GM19397 (cell line): ENCODE measurements around the gene OLA1.
A peak's percentile ranks its signal among the peaks of the same experiment; 100 is the strongest.

Experiments used
- ATAC-seq: cut with Tn5 transposase; IDR thresholded peaks from one replicate; pipeline ENCODE4 v1.9.1; 2021; ENCODE audit warnings: mild to moderate bottlenecking, moderate library complexity; ENCODE audit not compliant: unreplicated experiment

OLA1 gene

DNA sequence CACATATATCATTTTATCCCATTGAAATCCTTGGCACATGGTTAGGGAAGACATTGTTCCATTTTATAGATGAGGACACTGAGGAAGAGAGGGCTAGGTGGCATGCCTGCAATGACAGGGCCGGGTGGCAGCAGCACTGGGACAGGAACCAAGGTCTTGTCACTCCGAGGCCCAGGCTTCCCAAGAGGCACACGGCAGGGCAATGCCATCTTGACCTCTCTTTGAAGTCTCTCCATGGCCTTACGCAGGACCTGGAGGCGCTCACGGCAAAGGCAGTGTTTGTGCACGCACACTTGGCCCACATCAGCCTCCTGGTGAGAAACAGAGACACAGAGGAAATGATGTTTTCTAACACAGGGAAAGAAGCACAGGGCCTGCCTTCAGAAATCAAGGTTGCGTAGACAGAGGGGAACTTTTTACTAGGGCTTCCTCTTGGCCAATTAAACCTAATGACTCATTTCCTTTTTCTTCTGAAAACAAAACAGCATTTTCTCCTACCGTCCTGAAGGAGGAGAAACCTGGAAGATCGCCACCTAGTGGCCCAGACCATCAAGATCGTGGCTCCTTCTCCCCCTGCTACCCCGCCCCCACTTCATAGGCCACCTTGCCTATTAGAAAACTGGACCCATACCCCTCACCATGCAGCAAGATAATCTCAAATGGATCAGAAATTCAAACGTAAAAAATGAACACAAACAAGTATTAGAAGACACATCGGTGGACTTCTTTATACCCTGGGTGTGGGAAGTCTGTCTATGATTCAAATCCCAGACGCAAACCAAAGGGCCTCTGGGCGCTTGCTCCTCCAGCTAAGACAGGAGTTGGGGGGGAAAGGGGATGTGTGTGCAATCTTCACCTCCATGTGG, 208.5 kb downstream of the OLA1 start:
- ATAC-seq = peak; percentile 88

DNA sequence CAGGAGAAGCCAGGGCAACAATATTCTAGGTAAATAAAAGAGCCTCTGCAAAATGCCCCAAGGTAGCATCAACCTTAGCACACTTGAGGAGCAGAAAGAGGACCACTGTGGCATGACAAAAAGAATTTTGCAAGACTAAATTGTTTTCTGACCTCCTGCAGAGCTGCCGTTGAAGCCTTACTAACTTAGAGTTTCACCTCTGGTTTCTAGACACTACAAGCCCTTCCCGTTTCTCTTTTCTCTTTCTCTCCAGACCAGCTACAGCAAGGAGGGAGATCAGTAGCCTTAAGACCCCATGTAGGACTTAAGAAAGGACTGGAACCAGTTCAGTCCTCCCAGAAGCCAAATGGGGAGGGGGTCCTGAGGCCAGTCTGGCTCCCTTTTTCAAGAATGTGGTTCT, 209.9 kb downstream of the OLA1 start:
- ATAC-seq = no peak

DNA sequence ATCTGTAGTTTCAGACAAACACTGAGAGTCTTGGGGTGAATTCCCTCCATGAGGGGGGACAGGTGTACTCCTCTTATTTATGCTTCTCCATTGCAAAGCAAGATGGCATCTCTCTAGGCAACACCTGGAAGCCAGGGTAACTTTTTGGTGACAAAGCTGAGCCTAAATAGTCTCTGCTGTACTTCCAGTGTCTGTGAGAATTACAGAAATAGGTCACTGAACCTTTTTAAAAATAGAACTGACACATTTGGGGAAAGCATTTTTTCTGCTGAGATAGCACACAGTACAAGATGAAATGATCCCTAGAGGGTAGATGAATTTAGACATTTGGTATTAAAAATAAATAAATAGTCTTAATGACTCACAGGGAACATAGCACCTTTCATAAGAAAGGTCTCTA, 211.5 kb downstream of the OLA1 start:
- no peak for ATAC-seq

DNA sequence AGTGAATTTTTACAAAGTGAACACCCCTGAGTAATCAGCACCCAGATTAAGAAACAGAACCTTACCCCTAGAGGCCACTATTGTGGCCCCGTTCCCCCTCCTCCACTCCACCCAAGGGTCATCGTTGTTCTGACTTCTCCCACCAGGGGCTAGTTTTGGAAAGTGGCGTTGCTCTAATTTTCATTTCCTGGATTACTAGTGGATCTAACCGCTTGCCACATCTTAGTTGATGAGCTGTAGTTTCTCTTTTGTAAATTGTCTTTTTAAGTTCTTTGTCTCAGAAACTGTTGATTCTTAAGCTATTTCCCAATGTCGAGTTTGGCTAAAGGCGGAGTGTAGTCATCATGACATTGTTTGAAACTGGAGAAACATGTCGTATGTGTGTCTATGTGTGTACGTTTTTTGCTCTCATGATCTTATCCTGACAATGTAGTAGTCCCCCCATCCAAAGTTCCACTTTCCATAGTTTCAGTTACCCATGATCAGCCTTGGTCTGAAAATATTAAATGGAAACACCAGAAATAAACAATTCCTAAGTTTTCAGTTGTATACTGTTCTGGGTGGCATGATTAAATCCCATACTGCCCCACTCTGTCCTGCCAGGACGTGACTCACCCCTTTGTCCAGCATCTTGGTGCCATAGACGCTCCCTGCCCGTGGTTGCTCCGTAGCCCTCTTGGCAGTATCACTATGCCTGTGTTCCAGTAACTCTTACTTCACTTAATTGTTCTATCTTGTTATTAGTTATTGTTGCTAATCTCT, 212.2 kb downstream of the OLA1 start:
- ATAC-seq = no peak

DNA sequence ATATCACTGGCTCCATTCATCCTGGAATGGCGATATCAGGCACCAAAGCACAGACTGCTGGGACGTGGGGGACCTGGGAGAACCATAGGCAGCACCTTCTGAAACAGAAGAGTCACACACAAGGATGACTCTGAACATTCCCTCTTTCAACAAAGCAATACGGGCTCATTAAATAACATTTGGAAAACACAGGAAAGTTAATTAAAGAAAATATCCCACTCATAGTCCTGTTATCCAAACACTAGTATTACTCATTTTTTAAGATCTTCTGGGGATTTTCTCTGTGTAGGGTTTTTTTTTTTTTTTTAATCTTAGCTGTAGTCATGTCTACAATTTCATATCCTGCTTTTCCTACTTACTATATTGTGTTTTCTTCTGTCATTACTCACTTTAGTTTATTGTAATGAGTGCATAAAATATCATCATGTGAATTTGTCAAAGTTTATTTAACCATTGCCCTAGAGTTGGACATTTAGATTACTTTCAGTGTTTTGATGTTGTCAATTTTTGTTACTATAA, 213.2 kb downstream of the OLA1 start:
- ATAC-seq = no peak

GRCh38 chr2:174033163-174033550, 215.2 kb downstream of the OLA1 start:
- no peak for ATAC-seq

GRCh38 chr2:174031226-174031625, 217.1 kb downstream of the OLA1 start:
- ATAC-seq = no peak

DNA sequence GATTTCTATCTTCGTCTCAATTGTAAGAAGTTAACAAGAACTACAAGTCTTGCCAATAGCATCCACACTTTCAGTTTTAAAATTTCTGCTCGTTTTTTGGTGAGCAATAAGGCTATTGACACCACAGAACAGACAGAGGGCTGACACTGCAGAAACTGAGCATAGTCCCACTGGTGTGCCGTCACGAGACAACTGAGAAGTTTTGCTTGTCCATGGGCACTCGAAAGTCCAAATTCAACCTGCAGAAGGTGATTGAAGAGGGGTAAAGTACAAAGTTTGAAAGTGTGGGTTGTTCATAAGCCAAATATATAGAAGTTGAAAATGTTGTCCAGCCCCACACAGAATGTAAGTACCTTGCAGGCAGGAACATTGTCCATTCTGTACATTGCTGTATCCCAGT, 219.4 kb downstream of the OLA1 start:
- no peak for ATAC-seq

DNA sequence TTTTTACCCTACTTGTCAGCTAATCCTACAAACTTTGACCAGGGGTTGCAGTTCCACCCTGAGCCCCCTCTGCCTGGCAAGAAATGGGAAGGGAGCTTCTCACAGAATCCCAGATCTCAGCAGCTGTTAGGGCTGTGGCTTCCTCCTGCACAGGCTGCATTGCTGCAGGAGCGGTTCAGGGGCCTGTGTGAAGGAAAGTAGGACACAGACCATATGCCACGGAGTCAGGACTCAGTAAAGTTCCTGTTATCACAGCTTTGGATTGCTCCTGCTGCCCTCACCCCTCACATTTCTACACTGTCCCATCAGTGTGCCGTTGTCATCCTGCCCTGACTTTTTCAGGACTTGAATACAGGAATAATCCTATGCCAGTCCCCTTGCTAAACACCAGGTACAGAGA, 220.4 kb downstream of the OLA1 start:
- no peak for ATAC-seq

GRCh38 chr2:174026122-174026845, 222.0 kb downstream of the OLA1 start:
- ATAC-seq = no peak

DNA sequence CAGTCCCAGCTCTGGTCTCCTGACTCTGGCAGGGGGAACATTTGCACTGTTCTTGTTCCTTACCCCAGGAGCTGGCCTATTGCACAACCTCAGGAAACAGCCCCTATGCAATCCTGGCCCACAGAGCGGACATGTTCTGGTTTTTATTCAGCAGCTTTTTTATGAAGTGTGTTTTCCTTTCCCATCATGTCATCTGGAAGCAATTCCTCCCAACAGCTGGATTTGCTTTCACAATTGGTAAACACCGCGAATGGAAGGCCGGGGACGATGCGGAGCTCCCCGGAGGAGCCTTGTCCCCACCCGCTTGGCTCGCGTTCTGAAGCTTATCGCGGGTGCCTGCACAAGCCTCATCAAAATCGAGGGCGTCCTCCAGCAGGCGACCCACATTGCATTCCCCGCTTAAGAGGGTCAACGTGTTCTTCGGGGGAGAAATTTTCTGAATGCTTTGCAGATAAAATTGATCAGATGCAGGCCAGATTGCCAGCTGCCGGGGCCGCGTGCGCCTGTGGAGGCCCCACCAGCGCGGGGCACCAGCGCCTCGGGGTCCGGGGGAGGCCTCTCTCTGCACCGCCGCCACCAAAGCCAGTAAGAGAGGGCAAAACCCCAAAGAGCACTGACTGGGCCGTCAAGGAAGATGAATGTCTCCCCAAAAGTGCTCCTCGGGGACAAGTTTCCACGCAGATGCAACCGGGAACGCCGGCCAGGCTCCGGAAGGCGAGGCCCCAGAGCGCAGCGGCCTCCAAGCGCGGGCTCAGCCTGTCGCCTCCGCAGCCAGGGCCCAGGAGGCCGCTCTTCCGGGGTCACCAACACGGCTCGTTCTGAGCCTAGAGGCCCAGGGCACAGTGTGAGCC, 222.8 kb downstream of the OLA1 start:
- ATAC-seq = no peak

DNA sequence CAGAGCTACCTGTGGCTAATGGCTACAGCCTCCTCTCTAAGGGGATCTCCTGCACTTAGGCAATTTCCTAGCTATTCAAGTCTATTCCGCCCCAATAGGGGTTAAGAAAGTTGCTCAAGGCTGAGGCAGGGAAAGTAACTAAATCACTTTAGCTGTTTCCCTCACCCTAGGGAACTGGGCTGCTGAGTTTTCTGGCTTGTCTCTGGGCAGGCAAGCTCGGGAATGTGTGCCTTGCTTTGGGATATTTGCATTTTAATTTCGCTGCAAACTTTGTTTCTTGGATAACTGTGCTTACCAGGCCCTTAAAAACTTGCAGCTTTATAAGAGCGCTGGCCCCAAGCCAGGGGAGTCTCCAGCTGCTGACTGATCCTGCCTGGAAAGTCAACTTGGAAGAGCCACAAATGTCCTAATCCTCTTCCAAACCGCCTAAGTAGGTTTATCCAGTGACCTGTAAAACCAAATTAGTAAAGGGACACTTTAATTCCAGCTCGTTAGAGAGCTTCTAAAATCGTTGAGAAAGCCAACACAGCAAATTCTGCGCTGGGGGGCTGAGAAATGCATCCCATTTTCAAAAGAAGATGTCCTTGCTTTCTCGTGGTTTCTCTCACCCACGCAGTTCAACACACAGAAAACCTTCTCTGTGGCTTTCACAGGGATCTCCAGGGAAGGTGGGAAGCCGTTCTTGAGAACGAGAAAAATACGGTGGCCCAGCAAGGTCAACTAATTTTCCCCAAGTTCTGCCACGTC, 223.6 kb downstream of the OLA1 start:
- ATAC-seq = no peak

GRCh38 chr2:174023591-174024523, 224.5 kb downstream of the OLA1 start:
- ATAC-seq = no peak
